Chondrocyte (in vitro differentiated cells): ENCODE measurements around the gene CLRN1. TPM values are rescaled to one million over a fixed set of nuclear protein-coding genes. Genes with fewer than 3 reads are reported as not detected.
"Not testable (repeated sequence)": the region's sequence is repeated elsewhere in the genome, so short reads cannot be mapped to it uniquely, and the experiment has no call there.

Source experiments
- DNase-seq: peaks from one replicate; pipeline ENCODE4 v3.0.0; 2021; ENCODE audit warnings: mixed read lengths, low spot score
- H3K27ac Mint-ChIP-seq: one replicate; pipeline ENCODE4 v1.8.0; 2021; ENCODE audit warnings: mild to moderate bottlenecking, moderate library complexity, mixed read lengths; ENCODE audit not compliant: unreplicated experiment
- H3K27me3 Mint-ChIP-seq: 2 replicates; pipeline ENCODE4 v1.8.0; 2021; ENCODE audit warnings: low read depth, mixed read lengths
- H3K36me3 Mint-ChIP-seq: 2 replicates; pipeline ENCODE4 v1.8.0; 2021; ENCODE audit warnings: low read depth, mixed read lengths
- H3K4me1 Mint-ChIP-seq: 2 replicates; pipeline ENCODE4 v1.8.0; 2021; ENCODE audit warnings: low read depth, mild to moderate bottlenecking, mixed read lengths
- H3K4me3 Mint-ChIP-seq: one replicate; pipeline ENCODE4 v1.8.0; 2021; ENCODE audit warnings: mild to moderate bottlenecking, moderate library complexity, mixed read lengths; ENCODE audit not compliant: unreplicated experiment
- H3K9me3 Mint-ChIP-seq: 2 replicates; pipeline ENCODE4 v1.8.0; 2021; ENCODE audit warnings: low read depth, mixed read lengths
- total RNA-seq: library from RNA; stranded (reverse); gene quantifications from 3 replicates; pipeline ENCODE4 v1.2.1, GENCODE V29; 2021
- TF ChIP-seq, protein P1 (sequence below): fragments of 200-600 bp; sonication (generic); IDR thresholded peaks from 2 replicates; pipeline ENCODE4 v1.5.0; 2021; ENCODE audit warnings: antibody characterized with exemption, mild to moderate bottlenecking, moderate library complexity

Gene CLRN1
- total RNA-seq, 1 donor from 2014 or later, result not detected

DNA sequence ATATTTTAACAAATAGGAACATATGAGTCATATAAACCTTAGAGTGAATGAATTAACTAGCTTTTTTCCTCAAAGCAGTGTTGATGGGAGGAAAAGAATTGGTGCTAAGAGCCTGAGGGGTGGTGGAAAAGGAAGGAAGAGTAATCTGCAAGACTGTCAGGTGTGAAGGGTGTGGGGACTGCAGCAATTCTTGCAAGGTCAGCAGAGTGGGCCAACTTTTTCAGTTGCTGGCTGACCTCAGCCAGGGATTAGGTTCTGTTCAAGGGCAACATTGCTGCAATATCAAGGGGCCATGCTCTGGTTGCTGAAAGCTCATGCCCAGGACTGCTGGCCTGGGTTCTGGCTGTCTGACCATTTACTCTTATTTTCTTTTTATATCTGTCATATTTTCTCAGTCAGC is 23.0 kb upstream of the CLRN1 start:
- peaks cover 18% of the 10 kb centered on the region for H3K9me3 Mint-ChIP-seq
- TF ChIP-seq, protein P1, sequence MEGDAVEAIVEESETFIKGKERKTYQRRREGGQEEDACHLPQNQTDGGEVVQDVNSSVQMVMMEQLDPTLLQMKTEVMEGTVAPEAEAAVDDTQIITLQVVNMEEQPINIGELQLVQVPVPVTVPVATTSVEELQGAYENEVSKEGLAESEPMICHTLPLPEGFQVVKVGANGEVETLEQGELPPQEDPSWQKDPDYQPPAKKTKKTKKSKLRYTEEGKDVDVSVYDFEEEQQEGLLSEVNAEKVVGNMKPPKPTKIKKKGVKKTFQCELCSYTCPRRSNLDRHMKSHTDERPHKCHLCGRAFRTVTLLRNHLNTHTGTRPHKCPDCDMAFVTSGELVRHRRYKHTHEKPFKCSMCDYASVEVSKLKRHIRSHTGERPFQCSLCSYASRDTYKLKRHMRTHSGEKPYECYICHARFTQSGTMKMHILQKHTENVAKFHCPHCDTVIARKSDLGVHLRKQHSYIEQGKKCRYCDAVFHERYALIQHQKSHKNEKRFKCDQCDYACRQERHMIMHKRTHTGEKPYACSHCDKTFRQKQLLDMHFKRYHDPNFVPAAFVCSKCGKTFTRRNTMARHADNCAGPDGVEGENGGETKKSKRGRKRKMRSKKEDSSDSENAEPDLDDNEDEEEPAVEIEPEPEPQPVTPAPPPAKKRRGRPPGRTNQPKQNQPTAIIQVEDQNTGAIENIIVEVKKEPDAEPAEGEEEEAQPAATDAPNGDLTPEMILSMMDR, result no peak
- no peak for DNase-seq
- no peak overlapping the region for H3K4me3 Mint-ChIP-seq
- no peak overlapping the region for H3K27ac Mint-ChIP-seq
- H3K4me1 Mint-ChIP-seq, result no peaks in the 10 kb centered on the region
- H3K27me3 Mint-ChIP-seq, result peaks cover 28% of the 10 kb centered on the region
- peaks cover 4% of the 10 kb centered on the region for H3K36me3 Mint-ChIP-seq

DNA sequence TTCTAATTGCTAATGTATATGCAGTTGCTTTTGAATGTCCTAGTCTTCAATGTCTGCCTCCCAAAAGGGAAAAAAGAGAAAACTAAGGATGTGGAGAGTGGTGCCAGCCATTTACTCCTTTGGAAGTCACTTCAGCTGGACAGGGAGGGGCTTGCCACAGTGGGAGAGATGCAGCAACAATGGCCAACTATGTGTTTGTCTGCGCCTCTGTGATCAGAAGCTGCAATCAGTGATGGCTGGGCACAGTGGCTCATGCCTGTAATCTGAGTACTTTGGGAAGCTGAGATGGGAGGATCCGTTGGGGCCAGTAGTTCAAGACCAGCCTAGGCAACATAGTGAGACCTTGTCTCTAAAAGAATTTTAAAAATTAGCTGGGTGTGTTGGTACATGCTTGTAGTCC is 16.7 kb upstream of the CLRN1 start:
- no peak overlapping the region for H3K27ac Mint-ChIP-seq
- no peaks in the 10 kb centered on the region for H3K4me1 Mint-ChIP-seq
- peaks cover 47% of the 10 kb centered on the region for H3K27me3 Mint-ChIP-seq
- peaks cover 4% of the 10 kb centered on the region for H3K36me3 Mint-ChIP-seq
- TF ChIP-seq, protein P1, result no peak
- no peak overlapping the region for H3K4me3 Mint-ChIP-seq
- DNase-seq, result no peak
- H3K9me3 Mint-ChIP-seq, result peaks cover 15% of the 10 kb centered on the region

DNA sequence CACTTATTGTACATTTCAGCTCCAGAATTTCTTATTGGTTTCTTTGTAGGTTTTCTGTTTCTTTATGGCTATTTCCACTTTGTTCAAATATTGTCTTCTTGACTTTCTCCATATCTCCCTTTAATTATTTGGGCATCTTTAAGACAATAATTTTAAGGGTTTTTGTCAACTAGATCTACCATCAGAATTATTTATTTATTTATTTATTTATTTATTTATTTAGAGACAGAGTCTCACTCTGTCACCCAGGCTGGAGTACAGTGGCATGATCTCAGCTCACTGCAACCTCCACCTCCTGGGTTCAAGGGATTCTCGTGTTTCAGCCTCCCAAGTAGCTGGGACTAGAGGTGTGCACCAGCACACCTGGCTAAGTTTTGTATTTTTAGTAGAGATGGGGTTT is 15.9 kb upstream of the CLRN1 start:
- H3K9me3 Mint-ChIP-seq, result peaks cover 18% of the 10 kb centered on the region
- not testable (repeated sequence) for H3K27ac Mint-ChIP-seq, H3K36me3 Mint-ChIP-seq, H3K4me1 Mint-ChIP-seq, DNase-seq, H3K4me3 Mint-ChIP-seq
- H3K27me3 Mint-ChIP-seq, result peaks cover 50% of the 10 kb centered on the region

DNA sequence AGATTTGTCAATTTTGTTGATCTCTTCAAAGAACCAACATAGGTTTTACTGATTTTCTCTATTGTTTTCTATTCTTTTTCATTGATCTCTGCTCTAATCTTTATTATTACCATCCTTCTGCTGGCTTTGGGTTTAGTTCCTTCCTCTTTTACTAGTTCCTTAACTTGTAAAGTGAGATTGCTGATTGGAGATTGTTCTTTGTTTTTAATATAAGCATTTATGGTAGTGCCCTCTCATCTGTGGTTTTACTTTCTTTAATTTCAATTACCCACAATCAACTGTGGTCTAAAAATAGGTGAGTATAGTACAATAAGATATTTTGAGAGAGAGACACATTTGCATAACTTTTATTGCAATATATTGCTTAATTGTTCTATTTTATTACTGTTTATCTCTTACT is 13.2 kb upstream of the CLRN1 start:
- H3K9me3 Mint-ChIP-seq, result peaks cover 14% of the 10 kb centered on the region
- no peak for DNase-seq
- peaks cover 41% of the 10 kb centered on the region for H3K27me3 Mint-ChIP-seq
- H3K4me3 Mint-ChIP-seq, result no peak overlapping the region
- no peaks in the 10 kb centered on the region for H3K4me1 Mint-ChIP-seq
- TF ChIP-seq, protein P1, result no peak
- peaks cover 5% of the 10 kb centered on the region for H3K36me3 Mint-ChIP-seq
- no peak overlapping the region for H3K27ac Mint-ChIP-seq

DNA sequence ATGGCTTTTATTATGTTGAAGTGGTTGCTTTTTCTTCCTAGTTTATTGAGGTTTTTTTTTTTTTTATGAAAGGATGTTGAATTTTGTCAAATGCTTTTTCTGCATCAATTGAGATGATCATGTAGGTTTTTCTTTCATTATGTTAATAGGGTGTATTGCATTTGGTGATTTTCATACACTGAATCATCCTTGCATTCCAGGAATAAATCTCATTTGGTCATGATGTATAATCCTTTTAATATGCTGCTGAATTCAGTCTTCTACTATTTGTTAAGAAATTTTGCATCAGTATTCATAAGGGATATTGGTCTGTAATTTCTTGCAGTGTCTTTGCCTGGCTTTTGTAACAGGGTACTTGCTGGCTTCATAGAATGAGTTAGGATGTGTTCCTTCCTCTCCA is 11.5 kb upstream of the CLRN1 start:
- Mint-ChIP-seq H3K9me3 (peaks cover 14% of the 10 kb centered on the region), H3K36me3 (peaks cover 5% of the 10 kb centered on the region), H3K27ac (no peak overlapping the region), H3K27me3 (peaks cover 44% of the 10 kb centered on the region), H3K4me3 (no peak overlapping the region), H3K4me1 (no peaks in the 10 kb centered on the region)
- DNase-seq, result no peak
- TF ChIP-seq, protein P1, result no peak

DNA sequence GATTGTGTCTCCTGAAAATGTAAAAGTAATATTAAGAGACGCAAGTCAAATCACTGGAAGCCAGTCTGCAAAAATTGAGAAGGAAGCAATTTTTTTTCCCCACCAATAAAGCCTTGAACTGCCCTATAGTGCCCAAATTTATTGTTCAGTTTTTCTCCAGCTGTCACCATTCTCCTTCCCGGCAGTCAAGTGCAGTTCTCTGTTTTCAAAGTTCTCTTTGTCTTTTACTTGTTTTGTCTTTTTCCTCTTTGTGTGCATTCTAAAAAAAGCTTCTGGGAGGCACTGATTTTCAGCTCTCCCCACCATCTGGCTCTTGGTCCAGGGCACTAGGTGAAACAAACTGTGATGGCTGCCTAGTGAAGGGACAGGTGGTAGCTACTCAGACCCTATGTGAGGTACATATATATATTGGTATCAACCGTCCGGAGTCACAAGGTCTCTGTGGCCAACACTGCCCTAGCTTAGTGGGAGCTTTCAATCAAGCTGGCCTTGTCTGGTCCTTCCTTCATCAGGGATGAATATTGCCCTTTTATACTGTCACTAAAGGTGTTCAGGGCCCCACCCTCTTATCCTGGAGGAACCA is 6.1 kb upstream of the CLRN1 start:
- TF ChIP-seq, protein P1, result no peak
- Mint-ChIP-seq H3K27me3 (peaks cover 27% of the 10 kb centered on the region), H3K4me3 (no peak overlapping the region), H3K4me1 (no peaks in the 10 kb centered on the region), H3K9me3 (peaks cover 5% of the 10 kb centered on the region), H3K36me3 (peaks cover 3% of the 10 kb centered on the region), H3K27ac (no peak overlapping the region)
- no peak for DNase-seq
